Mammary epithelial cell (primary cell): ENCODE data around the gene MSMO1.

Experiments
- CTCF ChIP-seq, 2 donors: IDR thresholded peaks in 1 of 2; conservative IDR thresholded peaks in 1 of 2; 2 replicates each; pipeline ENCODE4 v1.5.1; 2011 to 2012; ENCODE audit warnings: inconsistent platforms in 2 of 2, low read length in 2 of 2, mild to moderate bottlenecking in 2 of 2, control low read depth in 1 of 2, low read depth in 1 of 2; ENCODE audit not compliant: insufficient read depth in 1 of 2; ENCODE audit errors: extremely low read depth in 1 of 2
- EZH2 ChIP-seq: IDR thresholded peaks from 2 replicates; pipeline ENCODE4 v1.6.1; 2012; ENCODE audit warnings: low read length, inconsistent platforms, borderline replicate concordance

GRCh38 chr4:165369522-165369921 is 42.1 kb downstream of the MSMO1 start:
- TF ChIP-seq CTCF (conservative IDR thresholded peaks at IDR 0.05 in 1 of 2, IDR thresholded peaks at IDR 0.05 in 1 of 2; ENCODE audit: extremely low read depth in 1 of 2, insufficient read depth in 1 of 2, low read depth in 1 of 2, low read length in 2 of 2), result no peak
- no peak for TF ChIP-seq EZH2
